Activated T-cell treated with anti-CD3 and anti-CD28 coated beads, Interleukin-2, amount 50 U/mL, for 1 hour (primary cell): ENCODE data around the gene CFD.
"Not testable (repeated sequence)": the region's sequence is repeated elsewhere in the genome, so short reads cannot be mapped to it uniquely, and the experiment has no call there.

ENCODE experiments used
- DNase-seq: peaks from one replicate; pipeline ENCODE4 v3.0.0-alpha.2; 2020

CFD gene

DNA sequence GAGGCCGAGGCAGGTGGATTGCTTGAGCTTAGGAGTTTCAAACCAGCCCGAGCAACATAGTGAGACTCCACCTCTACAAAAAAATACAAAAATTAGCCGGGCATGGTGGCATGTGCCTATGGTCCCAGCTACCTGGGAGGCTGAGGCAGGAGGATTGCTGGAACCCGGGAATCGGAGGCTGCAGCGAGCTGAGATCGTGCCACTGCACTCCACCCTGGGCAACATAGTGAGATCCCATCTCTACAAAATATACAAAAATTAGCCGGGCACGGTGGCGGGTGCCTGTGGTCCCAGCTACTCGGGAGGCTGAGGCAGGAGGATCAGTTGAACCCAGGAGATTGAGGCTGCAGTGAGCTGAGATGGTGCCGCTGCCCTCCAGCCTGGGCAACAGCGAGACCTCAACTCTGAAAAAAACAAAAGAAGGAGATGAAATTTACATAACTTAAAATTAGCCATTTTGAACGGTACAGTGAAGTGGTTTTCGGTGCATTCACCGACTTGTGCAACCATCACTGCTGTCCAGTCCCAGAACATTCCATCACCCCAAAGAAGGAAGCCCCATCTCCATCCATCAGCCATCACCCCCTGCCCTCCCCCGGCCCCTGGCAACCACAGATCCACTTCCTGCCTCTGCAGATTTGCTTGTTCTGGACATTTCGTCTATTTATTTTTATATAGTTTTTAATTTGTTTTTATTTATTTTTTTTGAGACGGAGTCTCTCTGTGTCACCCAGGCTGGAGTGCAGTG is 33.4 kb upstream of the CFD start:
- no peak for DNase-seq

DNA sequence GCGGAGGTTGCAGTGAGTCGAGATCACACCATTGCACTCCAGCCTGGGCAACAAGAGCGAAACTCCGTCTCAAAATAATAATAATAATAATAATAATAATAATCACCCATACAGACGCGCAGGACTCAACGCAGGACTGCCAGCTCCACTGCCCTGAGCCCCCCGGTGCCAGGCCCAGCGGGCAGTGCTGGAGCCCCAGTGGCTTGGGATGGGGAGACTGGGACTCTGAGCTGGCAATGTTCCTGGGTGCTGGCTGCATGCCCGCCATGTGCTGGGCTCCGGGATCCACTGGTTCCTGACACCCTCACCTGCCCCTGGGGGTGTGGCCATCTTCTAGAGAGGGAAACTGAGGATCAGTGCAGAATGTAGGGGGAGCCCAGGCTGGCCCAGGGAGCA is 32.2 kb upstream of the CFD start:
- DNase-seq = no peak

DNA sequence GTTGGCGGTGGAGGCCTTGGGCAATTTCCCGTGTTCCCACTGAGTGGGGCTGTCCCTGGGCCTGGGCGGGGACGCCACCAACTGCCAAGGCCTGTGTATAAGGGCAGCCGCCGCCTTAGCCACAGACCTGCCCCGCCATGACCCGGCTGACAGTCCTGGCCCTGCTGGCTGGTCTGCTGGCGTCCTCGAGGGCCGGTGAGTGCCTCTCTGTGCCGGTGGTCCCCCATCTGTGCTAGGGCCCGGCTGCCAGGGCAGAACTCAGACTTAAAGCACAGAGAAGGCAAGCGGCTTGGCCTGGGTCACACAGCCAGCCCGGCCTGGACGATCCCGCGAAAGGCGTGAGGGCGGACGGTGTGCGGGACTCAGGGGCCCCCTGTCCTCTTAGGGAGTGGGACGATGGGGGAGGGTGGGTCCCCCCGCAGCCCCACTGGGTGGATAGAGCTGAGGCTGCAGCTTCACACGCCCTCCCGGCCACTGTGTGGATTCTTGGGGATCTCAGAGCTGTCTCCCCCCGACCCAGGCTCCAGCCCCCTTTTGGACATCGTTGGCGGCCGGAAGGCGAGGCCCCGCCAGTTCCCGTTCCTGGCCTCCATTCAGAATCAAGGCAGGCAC is 31.6 kb upstream of the CFD start, which contains the start of gene AZU1:
Gene AZU1 (plus strand): TSS at position 128 of the 612 bp plus-strand sequence. CDS start 10 bp downstream, at position 138.
- DNase-seq = no peak

DNA sequence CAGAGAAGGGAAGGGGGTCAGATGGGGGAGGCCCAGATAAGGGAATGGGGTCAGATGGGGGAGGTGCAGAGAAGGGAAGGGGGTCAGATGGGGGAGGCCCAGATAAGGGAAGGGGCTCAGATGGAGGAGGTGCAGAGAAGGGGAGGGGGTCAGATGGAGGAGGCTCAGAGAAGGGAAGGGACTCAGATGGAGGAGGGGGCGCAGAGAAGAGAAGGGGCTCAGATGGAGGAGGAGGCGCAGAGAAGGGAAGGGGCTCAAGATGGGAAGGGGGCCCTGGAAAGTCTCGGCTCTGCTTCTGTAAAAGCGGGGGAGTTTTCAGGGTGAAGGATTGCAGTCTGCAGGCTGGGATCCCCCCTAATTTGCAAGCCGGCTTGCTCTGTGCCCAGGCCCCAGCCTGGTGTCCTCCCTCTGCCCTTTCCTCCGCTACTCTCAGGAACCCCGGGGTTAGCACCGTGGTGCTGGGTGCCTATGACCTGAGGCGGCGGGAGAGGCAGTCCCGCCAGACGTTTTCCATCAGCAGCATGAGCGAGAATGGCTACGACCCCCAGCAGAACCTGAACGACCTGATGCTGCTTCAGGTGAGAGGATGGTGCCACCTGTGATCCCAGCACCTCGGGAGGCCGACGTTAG is 30.2 kb upstream of the CFD start:
- no peak for DNase-seq

DNA sequence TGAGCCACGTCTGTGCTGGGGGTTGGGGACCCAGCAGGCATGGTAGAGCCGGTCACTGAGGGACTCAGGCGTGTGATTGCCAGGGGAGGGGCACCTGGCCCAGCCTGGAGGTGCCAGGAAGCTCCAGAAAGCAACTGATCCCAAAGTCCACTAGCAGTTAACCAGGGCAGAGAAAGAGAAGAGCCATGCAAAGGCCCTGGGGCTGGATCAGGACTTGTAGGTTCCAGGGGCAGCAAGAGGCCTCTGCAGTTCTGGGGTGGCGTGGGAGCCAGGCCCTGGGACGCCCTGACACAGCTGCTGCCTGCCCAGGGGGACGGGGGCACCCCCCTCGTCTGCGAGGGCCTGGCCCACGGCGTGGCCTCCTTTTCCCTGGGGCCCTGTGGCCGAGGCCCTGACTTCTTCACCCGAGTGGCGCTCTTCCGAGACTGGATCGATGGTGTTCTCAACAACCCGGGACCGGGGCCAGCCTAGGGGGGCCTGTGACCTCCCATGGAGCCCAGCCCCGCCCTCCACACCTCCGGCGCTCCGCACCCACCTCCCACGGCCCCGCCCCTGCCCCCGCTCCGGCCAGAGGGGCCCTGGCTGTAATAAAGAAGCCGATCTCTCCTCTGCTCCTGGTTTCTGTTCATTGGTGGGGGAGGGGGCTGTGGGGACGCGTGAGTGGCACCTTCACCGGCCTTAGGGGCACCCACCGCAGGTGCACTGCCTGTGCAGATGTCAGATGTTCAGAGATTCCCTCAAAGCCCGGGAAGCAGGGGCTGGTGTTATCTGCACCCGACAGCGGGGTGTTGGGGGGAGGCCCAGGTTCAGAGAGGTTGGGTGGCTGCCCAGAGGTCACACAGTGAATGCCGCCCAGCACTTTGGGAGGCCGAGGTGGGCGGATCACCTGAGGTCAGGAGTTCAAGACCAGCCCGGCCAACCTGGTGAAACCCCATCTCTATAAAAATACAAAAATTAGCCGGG is 27.8 kb upstream of the CFD start:
- no peak for DNase-seq

DNA sequence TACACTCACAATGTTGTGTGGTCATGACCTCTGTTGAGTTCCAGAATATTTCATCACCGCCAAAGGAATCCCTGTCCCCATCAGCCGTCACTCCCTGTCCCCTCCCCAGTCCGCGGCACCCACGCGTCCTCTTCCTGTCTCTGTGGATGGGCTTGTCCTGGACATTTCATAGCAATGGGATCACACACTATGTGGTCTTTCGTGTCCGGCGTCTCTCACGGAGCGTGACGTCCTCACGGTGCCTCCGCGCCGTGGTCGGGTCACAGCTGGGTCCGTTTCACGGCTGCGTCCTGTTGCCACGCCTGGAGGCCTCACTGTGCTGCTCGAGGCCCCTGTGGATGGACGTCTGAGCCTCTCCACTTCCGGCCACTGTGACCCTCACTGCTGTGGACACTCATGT is 25.2 kb upstream of the CFD start:
- no peak for DNase-seq

DNA sequence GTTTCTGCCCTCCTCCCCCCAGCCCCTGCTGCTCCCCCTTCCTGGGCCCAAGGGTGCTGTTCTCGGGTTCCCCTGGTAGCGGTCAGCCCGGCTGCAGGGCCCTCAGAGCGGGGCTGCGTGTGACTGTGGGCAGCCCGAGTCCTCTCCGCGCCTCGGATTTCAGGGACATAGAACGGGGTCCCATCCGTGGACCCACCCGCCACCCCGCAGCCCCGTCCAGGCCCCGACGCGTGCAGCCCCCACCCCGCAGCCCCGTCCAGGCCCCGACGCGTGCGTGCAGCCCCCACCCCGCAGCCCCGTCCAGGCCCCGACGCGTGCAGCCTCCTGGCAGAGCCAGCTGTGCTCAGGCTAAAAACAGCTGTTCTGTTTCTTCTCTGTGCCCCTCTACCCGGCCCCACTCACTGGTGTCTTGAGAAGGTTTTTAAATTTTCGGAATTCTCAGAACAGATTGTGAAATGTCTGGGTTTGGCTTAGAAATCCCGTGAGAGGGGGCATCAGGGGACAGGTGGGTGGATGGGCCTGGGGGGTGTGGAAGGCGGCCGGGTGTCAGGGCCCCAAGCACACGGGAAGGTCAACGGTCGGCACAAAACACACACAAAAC is 24.2 kb upstream of the CFD start:
- no peak for DNase-seq

DNA sequence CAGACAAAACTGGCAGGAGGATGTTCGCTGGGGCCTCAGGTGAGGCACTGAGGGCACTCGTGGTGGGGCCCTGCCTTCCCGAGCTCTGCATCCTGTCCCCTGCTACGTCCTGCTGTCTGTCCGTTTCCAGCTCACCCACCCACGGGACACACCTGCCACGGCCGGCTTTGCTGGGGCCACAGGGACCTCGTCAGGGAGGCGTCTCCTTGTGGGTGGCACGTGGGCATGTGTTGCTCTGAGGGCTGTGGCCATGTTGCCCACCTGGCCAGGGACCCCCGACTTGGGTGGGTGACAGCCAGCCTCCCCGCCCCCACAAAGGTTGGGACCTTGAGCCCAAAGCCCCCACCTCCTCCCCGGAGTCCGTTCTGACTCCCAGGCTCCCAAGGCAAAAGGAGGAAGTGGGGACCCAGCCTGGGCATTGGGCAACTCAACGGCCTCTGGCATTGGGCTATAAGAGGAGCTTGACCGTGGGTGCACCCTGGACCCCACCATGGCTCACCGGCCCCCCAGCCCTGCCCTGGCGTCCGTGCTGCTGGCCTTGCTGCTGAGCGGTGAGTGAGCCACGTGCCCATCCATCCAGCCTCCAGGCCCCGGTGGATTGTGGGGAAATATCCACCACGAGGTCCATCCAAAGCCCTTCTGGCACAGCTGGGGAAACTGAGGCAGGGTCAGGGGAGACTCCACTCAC is 18.8 kb upstream of the CFD start, which contains the start of gene PRTN3:
Gene PRTN3 (plus strand): TSS at position 481 of the 688 bp plus-strand sequence. CDS start 10 bp downstream, at position 491.
- no peak for DNase-seq

DNA sequence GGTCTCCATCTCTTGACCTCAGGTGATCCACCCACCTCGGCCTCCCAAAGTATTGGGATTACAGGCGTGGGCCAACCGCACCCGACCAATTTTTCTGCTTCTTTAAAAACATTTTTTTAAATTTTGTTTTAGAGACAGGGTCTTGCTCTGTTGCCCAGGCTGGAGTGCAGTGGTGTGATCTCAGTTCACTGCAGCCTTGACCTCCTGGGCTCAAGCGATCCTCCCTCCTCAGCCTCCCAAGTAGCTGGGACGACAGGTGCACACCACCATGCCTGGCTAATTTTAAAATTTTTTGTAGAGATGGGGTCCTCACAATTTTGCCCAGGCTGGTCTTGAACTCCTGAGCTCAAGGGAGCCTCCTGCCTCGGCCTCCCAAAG is 16.7 kb upstream of the CFD start:
- DNase-seq = not testable (repeated sequence)

DNA sequence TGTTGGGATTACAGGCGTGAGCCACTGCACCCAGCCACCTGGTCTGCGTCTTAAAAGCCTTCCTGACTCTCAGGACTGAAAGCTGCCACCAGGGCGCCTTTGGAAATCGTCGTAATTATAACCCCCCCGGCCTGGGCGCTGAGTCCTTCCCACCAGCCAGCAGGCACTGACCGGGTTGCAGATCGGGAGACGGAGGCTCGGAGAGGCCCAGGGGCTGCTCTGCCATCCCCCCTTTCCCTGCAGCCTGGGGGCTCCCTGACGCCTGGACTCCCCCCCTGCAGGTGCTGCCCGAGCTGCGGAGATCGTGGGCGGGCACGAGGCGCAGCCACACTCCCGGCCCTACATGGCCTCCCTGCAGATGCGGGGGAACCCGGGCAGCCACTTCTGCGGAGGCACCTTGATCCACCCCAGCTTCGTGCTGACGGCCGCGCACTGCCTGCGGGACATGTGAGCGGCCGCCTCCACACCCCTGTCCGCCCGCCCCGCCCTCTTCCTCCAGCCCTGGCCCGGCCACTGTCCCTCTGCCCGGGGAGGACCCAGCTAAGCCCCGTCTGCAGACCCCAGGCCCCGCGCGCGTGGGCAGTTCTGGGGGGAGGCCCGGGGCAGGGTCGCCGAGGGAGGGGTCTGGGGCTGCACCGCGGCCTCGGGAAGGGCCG is 16.2 kb upstream of the CFD start:
- no peak for DNase-seq

DNA sequence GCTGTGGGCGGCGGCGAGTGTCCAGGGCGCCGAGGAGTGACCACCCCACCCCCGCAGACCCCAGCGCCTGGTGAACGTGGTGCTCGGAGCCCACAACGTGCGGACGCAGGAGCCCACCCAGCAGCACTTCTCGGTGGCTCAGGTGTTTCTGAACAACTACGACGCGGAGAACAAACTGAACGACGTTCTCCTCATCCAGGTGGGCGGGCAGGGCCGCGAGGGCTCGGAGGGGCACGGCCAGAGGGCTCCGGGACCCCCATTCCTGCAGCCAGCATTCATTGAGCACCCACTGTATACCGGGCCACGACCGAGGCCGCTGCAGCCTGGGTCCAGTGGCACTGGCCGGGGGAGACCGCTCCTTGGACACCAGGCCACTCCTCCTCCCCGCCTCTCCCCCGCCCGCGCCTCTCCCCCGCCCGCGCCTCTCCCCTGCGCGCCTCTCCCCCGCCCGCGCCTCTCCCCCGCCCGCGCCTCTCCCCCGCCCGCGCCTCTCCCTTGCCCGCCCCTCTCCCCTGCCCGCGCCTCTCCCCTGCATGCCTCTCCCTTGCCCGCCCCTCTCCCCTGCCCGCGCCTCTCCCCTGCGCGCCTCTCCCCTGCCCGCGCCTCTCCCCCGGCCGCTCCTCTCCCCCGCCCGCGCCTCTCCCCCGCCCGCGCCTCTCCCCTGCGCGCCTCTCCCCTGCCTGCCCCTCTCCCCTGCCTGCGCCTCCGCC is 15.5 kb upstream of the CFD start:
- no peak for DNase-seq

DNA sequence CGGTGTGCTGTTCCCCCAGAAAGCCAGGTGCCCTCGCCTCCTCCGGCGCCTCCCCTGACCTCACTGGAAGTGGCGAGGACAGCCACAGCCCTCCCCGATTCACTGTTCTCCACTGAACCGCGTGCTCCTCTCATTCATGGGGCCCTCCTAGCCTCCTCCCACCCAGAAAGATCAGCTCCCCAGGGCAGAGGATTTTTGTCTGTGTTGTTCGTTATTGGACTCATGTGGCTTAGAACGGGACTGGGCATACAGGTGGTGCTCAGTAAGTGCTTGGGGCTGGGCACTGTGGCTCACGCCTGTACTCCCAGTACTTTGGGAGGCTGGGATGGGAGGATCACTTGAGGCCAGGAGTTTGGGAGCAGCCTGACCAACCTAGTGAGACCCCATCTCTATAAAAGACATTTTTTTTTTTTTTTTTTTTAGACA is 14.9 kb upstream of the CFD start:
- DNase-seq = no peak

DNA sequence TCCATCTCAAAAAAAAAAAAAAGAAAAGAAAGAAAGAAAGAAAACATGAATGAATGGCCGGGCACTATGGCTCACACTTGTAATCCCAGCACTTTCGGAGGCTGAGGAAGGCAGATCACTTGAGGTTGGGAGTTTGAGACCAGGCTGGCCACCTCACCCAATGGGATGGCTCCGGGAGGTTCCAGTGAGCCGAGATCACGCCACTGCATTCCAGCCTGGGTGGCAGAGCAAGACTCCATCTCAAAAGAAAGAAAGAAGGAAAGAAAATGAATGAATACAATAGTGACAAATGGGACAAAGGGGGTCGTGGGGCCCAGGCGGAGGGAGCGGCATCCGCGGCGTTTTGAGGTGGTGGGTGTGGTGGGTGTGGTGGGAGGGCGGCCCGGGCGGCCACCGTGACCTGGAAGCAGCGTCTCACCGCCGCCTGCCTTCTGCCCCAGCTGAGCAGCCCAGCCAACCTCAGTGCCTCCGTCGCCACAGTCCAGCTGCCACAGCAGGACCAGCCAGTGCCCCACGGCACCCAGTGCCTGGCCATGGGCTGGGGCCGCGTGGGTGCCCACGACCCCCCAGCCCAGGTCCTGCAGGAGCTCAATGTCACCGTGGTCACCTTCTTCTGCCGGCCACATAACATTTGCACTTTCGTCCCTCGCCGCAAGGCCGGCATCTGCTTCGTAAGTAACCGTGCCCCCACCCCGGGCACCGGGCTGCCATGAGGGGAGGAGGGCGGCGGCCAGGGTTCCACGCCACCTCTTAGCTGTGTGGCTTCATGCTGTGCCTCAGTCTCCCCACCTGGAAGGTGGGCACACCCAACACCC is 13.6 kb upstream of the CFD start:
- DNase-seq = no peak

DNA sequence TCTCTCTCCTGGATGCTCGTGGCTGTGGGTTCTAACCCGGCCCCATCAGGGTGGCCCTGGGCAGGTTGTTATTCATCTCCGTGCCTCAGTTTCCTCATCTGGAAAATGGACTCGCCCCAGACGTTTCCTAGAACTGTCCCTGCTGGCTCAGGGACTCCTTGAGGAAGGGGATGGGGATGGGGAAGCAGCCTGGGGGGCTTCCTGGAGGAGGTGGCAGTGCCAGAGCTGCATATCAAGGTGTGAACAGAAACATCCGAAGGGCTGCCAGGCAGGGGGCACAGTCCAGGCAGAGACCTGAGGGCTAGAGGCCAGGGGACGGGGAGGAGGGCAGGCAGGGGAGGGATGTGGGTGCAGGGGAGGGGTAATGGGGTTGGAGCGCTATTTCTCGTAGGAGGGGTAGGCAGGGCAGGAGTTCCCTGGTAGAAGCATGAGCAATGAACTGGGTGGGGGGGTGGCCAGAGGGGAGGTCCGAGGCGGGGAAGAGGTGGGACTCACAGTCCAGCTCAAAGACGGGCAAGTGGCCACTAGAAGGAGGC is 11.0 kb upstream of the CFD start:
- no peak for DNase-seq

DNA sequence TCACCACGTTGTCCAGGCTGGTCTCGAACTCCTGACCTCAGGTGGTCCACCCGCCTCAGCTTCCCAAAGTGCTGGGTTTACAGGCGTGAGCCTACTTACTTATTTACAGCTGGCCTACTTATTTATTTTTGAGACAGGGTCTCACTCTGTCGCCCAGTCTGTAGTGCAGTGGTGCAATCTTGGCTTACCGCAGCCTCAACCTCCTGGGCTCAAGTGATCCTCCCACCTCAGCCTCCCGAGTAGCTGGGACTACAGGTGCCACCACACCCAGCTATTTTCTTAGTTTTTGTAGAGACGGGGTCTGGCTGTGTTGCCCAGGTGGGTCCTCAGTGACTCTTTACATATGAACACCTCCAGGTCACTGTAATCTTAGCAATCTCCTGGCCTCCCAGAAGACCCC is 10.3 kb upstream of the CFD start:
- not testable (repeated sequence) for DNase-seq

DNA sequence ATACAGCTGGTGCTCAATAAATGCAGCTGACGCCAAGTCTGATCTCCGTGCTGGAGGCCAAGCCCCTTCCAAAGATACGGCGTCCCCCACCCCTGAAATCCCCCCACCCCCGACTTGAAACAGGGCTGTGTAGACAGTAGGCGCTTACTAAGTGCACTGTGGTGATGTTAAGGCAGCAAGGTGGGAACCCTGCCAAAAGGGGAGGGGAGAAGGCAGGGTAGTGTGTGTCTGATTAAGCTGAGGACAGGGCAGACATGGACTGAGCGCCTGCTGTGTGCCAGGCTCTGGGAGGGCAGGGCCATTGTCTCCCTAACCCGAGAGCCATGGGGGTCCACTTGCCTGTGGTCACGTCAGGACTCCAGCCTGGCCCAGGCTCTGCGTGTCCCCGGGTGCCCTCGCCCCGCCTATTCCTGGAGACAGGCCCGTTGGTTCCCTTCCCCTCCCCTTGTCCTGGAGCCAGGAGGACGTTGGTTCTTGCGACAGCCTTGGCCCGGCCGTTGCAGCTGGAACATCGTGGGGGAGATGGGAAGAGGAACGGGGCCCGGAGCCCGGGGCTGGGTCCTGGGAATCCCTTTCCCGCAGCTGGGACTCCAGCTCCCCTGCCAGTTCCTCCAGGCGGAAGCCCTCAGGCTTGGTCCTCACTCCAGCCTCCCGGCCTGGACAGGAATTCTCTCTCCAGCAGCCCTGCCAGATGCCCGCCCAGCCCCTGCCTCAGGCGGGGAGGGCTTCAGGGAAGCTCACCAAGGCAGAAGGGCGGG is 9.1 kb upstream of the CFD start:
- DNase-seq = no peak

DNA sequence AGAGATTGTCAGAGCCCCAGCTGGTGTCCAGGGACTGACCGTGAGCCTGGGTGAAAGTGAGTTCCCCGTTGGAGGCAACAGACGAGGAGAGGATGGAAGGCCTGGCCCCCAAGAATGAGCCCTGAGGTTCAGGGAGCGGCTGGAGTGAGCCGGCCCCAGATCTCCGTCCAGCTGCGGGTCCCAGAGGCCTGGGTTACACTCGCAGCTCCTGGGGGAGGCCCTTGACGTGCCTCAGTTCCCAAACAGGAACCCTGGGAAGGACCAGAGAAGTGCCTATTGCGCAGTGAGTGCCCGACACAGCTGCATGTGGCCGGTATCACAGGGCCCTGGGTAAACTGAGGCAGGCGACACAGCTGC is 8.5 kb upstream of the CFD start:
- DNase-seq = no peak

DNA sequence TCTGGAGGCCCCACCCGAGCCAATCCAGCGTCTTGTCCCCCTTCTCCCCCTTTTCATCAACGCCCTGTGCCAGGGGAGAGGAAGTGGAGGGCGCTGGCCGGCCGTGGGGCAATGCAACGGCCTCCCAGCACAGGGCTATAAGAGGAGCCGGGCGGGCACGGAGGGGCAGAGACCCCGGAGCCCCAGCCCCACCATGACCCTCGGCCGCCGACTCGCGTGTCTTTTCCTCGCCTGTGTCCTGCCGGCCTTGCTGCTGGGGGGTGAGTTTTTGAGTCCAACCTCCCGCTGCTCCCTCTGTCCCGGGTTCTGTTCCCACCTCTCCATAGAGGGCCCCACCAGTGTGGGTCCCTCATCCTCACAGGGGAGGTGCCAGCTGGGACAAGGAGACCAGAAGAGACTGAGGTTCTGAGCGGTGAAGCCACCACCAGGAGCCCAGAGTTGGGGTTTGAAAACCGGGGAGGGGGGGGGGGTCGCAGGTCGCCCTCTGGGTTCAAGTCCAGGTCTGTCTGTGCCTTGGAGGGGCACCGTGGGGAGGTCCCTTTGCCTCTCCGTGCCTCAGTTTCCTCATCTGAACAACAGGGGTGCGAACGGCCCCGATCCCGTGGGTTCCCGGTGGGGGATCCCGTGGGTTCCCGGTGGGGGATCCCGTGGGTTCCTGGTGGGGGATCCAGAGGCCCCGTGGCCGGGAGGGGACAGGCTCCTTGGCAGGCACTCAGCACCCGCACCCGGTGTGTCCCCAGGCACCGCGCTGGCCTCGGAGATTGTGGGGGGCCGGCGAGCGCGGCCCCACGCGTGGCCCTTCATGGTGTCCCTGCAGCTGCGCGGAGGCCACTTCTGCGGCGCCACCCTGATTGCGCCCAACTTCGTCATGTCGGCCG is 7.1 kb upstream of the CFD start, which contains the start of gene ELANE:
Gene ELANE (plus strand): TSS at position 168 of the 878 bp plus-strand sequence. CDS start 26 bp downstream, at position 194.
- DNase-seq = no peak
